ENCODE data around the gene ZXDC.

The ZXDC gene

DNA sequence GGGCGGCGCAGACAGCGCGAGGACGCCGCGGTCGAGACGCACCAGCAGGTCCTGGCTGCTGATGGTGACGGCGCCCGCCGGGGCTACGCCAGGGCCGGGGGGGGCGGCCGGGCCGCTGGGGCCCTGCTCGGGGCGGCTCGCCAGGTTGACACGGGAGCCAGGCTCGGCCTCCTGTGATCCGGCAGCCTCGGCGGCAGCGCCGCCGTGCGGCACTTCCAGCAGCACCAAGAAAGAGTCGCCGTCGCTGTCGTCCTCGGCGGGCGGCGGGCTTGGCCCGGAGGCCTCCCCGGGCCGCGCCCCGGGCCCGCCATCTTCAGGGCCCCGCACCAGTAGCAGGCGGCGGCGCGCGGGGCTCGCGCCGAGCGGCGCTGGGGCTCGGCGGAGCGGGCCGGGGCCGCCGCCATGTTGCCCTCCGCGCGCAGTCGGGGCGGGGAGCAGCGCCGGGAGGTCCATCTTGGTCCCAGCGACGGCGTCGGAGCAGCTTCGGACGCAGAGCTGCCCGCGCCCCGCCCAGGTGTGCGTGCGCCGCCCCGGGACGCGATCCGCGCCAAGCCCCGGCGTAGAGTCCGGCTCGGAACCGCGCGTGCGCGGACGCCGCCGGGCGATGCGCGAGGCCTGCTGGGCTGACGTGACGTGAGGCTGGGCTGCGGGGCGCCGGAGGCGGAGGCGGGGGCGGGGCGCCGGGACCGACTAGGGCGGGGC is at the start of gene ZXDC:
Gene ZXDC (minus strand): TSS at position 479 of the 702 bp plus-strand sequence. CDS start 26 bp downstream, at position 453.
- Mint-ChIP-seq H3K27me3 (ENCODE audit: low read depth) (no peaks in the 10 kb centered on the region), H3K27ac (peak within 1 kb of the TSS; percentile 76 to 97 (median 95)), H3K9me3 (no peaks in the 10 kb centered on the region), H3K36me3 (ENCODE audit: low read depth) (peaks cover 23% of the 10 kb centered on the region), H3K4me3 (peak within 1 kb of the TSS; percentile 90 to 98 (median 96)), H3K4me1 (peaks cover 33% of the 10 kb centered on the region)
- TF ChIP-seq, protein P1, sequence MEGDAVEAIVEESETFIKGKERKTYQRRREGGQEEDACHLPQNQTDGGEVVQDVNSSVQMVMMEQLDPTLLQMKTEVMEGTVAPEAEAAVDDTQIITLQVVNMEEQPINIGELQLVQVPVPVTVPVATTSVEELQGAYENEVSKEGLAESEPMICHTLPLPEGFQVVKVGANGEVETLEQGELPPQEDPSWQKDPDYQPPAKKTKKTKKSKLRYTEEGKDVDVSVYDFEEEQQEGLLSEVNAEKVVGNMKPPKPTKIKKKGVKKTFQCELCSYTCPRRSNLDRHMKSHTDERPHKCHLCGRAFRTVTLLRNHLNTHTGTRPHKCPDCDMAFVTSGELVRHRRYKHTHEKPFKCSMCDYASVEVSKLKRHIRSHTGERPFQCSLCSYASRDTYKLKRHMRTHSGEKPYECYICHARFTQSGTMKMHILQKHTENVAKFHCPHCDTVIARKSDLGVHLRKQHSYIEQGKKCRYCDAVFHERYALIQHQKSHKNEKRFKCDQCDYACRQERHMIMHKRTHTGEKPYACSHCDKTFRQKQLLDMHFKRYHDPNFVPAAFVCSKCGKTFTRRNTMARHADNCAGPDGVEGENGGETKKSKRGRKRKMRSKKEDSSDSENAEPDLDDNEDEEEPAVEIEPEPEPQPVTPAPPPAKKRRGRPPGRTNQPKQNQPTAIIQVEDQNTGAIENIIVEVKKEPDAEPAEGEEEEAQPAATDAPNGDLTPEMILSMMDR (IDR thresholded peaks at IDR 0.05; ENCODE audit: unreplicated experiment in 3 of 3), result peak in 2 of 3 experiments; percentile 14 to 29

- peak overlapping the region; percentile 53 to 75 (median 66) for H3K4me3 Mint-ChIP-seq
- no peaks in the 10 kb centered on the region for H3K4me1 Mint-ChIP-seq
- peaks cover 50% of the 10 kb centered on the region for H3K27me3 Mint-ChIP-seq (ENCODE audit: low read depth)
- TF ChIP-seq, protein P1 (IDR thresholded peaks at IDR 0.05; ENCODE audit: unreplicated experiment in 3 of 3), result no peak
- H3K27ac Mint-ChIP-seq, result no peak overlapping the region
- H3K36me3 Mint-ChIP-seq (ENCODE audit: low read depth), result no peaks in the 10 kb centered on the region
- no peaks in the 10 kb centered on the region for H3K9me3 Mint-ChIP-seq
Observed at GRCh38 chr3:126525091-126525852, 49.6 kb upstream of the ZXDC start.

DNA sequence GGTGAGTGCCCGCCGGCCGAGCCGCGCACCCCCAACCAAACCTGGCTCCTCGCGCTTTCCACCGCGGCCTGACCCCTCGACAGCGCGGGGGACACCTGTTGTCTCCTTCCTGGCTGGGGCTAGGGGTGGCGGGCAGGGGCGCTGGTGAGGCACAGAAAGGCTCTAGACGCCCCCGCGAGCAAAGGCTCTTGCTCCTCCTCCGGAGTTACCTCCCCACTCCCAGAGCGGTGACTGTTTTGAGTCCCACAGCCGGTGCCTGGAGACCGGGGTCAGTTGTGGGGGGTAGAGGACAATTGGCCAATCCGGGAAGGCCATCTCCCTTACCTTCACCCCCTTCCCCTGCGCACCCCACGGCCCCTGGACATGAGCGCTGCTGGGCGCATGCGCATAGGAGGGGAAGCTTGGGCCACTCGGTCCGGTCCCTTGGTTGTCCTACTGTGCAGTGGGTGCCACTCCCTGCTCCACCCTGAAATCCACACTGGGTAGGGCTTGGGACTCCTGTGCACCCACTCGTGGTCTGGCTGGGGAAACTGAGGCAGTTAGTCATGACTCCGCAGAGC is 48.8 kb upstream of the ZXDC start:
- no peak overlapping the region for H3K27ac Mint-ChIP-seq
- peaks cover 52% of the 10 kb centered on the region for H3K27me3 Mint-ChIP-seq (ENCODE audit: low read depth)
- H3K4me1 Mint-ChIP-seq, result no peaks in the 10 kb centered on the region
- no peaks in the 10 kb centered on the region for H3K36me3 Mint-ChIP-seq (ENCODE audit: low read depth)
- no peaks in the 10 kb centered on the region for H3K9me3 Mint-ChIP-seq
- TF ChIP-seq, protein P1 (IDR thresholded peaks at IDR 0.05; ENCODE audit: unreplicated experiment in 3 of 3), result no peak
- peak overlapping the region; percentile 53 to 75 (median 66) for H3K4me3 Mint-ChIP-seq

- Mint-ChIP-seq H3K27me3 (ENCODE audit: low read depth) (peaks cover 52% of the 10 kb centered on the region), H3K27ac (peak within 1 kb of the TSS in 2 of 3 experiments; percentile 68 to 69), H3K4me1 (no peaks in the 10 kb centered on the region), H3K4me3 (peak within 1 kb of the TSS; percentile 53 to 75 (median 66)), H3K36me3 (ENCODE audit: low read depth) (no peaks in the 10 kb centered on the region), H3K9me3 (no peaks in the 10 kb centered on the region)
- TF ChIP-seq, protein P1 (IDR thresholded peaks at IDR 0.05; ENCODE audit: unreplicated experiment in 3 of 3), result no peak
Observed at GRCh38 chr3:126523745-126524428, 48.2 kb upstream of the ZXDC start, which contains the start of gene CHST13. TSS of gene CHST13 (plus strand) at chr3:126524155. CDS start at chr3:126524333, 178 bp downstream.

DNA sequence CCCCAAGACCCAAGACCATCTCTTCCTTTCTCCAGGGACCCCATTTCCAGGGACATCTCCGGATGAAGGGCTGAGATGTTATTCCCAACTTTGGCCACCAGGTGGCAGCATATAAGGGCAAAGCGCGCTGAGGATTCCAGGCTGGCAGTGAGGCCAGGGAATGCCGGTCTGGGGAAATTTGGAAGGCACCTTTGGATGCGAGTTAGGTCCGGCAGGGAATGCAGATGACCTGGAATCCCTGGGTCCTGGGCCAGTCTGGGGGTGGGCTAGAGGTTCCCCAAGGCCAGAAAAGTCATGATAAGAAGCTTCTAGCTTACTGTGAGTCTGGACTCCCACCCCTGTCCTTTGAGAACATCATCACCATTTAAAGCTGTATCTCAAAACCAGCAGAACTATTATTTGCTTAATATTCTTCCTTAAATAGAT is 46.7 kb upstream of the ZXDC start:
- Mint-ChIP-seq H3K36me3 (ENCODE audit: low read depth) (no peaks in the 10 kb centered on the region), H3K9me3 (no peaks in the 10 kb centered on the region)

More for the DNA sequence above, 46.7 kb upstream of the ZXDC start:
- H3K27me3 Mint-ChIP-seq (ENCODE audit: low read depth), result peaks cover 46% of the 10 kb centered on the region
- peak overlapping the region in 2 of 3 experiments; percentile 9 to 26 for H3K4me3 Mint-ChIP-seq
- H3K4me1 Mint-ChIP-seq, result no peaks in the 10 kb centered on the region
- no peak overlapping the region for H3K27ac Mint-ChIP-seq
- TF ChIP-seq, protein P1 (IDR thresholded peaks at IDR 0.05; ENCODE audit: unreplicated experiment in 3 of 3), result peak; percentile 87 to 95 (median 91)

Data from nephron (organoid).